Dendritic cell treated with granulocyte-macrophage colony-stimulating factor and Interleukin-4, amounts not matched to agents 40 ng/mL and 50 ng/mL, for 4 days (primary cell): ENCODE results near the gene PALLD.

ENCODE experiments used
- H3K27ac Mint-ChIP-seq: one replicate; pipeline ENCODE4 v1.8.0; 2022; ENCODE audit warnings: mild to moderate bottlenecking, mixed read lengths
- H3K27me3 Mint-ChIP-seq: one replicate; pipeline ENCODE4 v1.8.0; 2022; ENCODE audit warnings: mild to moderate bottlenecking, mixed read lengths
- H3K36me3 Mint-ChIP-seq: one replicate; pipeline ENCODE4 v1.8.0; 2022; ENCODE audit warnings: low read depth, mixed read lengths
- H3K4me1 Mint-ChIP-seq: one replicate; pipeline ENCODE4 v1.8.0; 2022; ENCODE audit warnings: low read depth, mixed read lengths
- H3K4me3 Mint-ChIP-seq: one replicate; pipeline ENCODE4 v1.8.0; 2022; ENCODE audit warnings: mild to moderate bottlenecking, moderate library complexity, mixed read lengths
- H3K9me3 Mint-ChIP-seq: one replicate; pipeline ENCODE4 v1.8.0; 2022; ENCODE audit warnings: mixed read lengths
- intact Hi-C: fragments of 100-400 bp; cut with micrococcal nuclease; formaldehyde crosslinking; loops from one replicate; pipeline ENCODE4 v1.15.0; 2022

Gene PALLD

GRCh38 chr4:168811786-168812651, 315.2 kb downstream of the PALLD start:
- H3K4me1 Mint-ChIP-seq, result peaks cover 11% of the 10 kb centered on the region
- H3K9me3 Mint-ChIP-seq, result no peaks in the 10 kb centered on the region
- H3K36me3 Mint-ChIP-seq, result no peaks in the 10 kb centered on the region
- no peak overlapping the region for H3K27ac Mint-ChIP-seq
- peaks cover 17% of the 10 kb centered on the region for H3K27me3 Mint-ChIP-seq
- H3K4me3 Mint-ChIP-seq, result no peak overlapping the region
- intact Hi-C loops, result no loop called here

- Mint-ChIP-seq H3K27me3 (peaks cover 17% of the 10 kb centered on the region), H3K9me3 (no peaks in the 10 kb centered on the region), H3K27ac (no peak overlapping the region), H3K36me3 (no peaks in the 10 kb centered on the region), H3K4me3 (no peak overlapping the region), H3K4me1 (peaks cover 15% of the 10 kb centered on the region)
- intact Hi-C loops, result no loop called here
Measured at GRCh38 chr4:168812806-168813205, 316.0 kb downstream of the PALLD start.

- Mint-ChIP-seq H3K27me3 (peaks cover 21% of the 10 kb centered on the region), H3K27ac (no peak overlapping the region), H3K4me1 (peaks cover 18% of the 10 kb centered on the region), H3K9me3 (no peaks in the 10 kb centered on the region), H3K36me3 (no peaks in the 10 kb centered on the region), H3K4me3 (no peak overlapping the region)
- intact Hi-C loops, result no loop called here
Measured at GRCh38 chr4:168813890-168814289, 317.0 kb downstream of the PALLD start.

GRCh38 chr4:168815379-168816345, 318.8 kb downstream of the PALLD start:
- peaks cover 18% of the 10 kb centered on the region for H3K4me1 Mint-ChIP-seq
- intact Hi-C loops, result loop anchor here (2.0 kb wide), 1 partner anchor 15 kb away; no protein-coding TSS in a partner anchor
- peaks cover 16% of the 10 kb centered on the region for H3K27me3 Mint-ChIP-seq
- no peaks in the 10 kb centered on the region for H3K36me3 Mint-ChIP-seq
- H3K4me3 Mint-ChIP-seq, result no peak overlapping the region
- H3K27ac Mint-ChIP-seq, result no peak overlapping the region
- H3K9me3 Mint-ChIP-seq, result no peaks in the 10 kb centered on the region

GRCh38 chr4:168817370-168817769, 320.5 kb downstream of the PALLD start:
- Mint-ChIP-seq H3K27me3 (peaks cover 8% of the 10 kb centered on the region), H3K36me3 (no peaks in the 10 kb centered on the region), H3K4me1 (peaks cover 18% of the 10 kb centered on the region), H3K9me3 (no peaks in the 10 kb centered on the region), H3K27ac (peak overlapping the region; percentile 60), H3K4me3 (no peak overlapping the region)
- intact Hi-C loops, result loop anchor here (2.0 kb wide), 1 partner anchor 13 kb away; no protein-coding TSS in a partner anchor

- Mint-ChIP-seq H3K36me3 (no peaks in the 10 kb centered on the region), H3K4me1 (peaks cover 12% of the 10 kb centered on the region), H3K27ac (no peak overlapping the region), H3K9me3 (no peaks in the 10 kb centered on the region), H3K4me3 (no peak overlapping the region), H3K27me3 (peaks cover 4% of the 10 kb centered on the region)
- intact Hi-C loops, result no loop called here
Measured at GRCh38 chr4:168822481-168822880, 325.6 kb downstream of the PALLD start.

- intact Hi-C loops, result no loop called here
- no peak overlapping the region for H3K4me3 Mint-ChIP-seq
- H3K27ac Mint-ChIP-seq, result no peak overlapping the region
- H3K36me3 Mint-ChIP-seq, result no peaks in the 10 kb centered on the region
- no peaks in the 10 kb centered on the region for H3K9me3 Mint-ChIP-seq
- no peaks in the 10 kb centered on the region for H3K27me3 Mint-ChIP-seq
- H3K4me1 Mint-ChIP-seq, result peaks cover 14% of the 10 kb centered on the region
Measured at GRCh38 chr4:168825975-168826374, 329.1 kb downstream of the PALLD start.

- no peaks in the 10 kb centered on the region for H3K27me3 Mint-ChIP-seq
- no peak overlapping the region for H3K4me3 Mint-ChIP-seq
- intact Hi-C loops, result no loop called here
- no peaks in the 10 kb centered on the region for H3K36me3 Mint-ChIP-seq
- peaks cover 19% of the 10 kb centered on the region for H3K4me1 Mint-ChIP-seq
- peak overlapping the region; percentile 39 for H3K27ac Mint-ChIP-seq
- no peaks in the 10 kb centered on the region for H3K9me3 Mint-ChIP-seq
Measured at GRCh38 chr4:168826620-168827019, 329.8 kb downstream of the PALLD start.

- Mint-ChIP-seq H3K9me3 (no peaks in the 10 kb centered on the region), H3K27ac (peak overlapping the region; percentile 92), H3K27me3 (peaks cover 27% of the 10 kb centered on the region), H3K4me1 (peaks cover 41% of the 10 kb centered on the region), H3K4me3 (peak overlapping the region; percentile 77), H3K36me3 (peaks cover 33% of the 10 kb centered on the region)
- intact Hi-C loops, result loop anchor here (2.0 to 5.0 kb wide), 2 partner anchors 14 to 99 kb away; no protein-coding TSS in a partner anchor
Measured at GRCh38 chr4:168830777-168831512, 334.1 kb downstream of the PALLD start.

- Mint-ChIP-seq H3K4me3 (peak overlapping the region; percentile 77), H3K27ac (peak overlapping the region; percentile 92), H3K9me3 (no peaks in the 10 kb centered on the region), H3K4me1 (peaks cover 45% of the 10 kb centered on the region), H3K27me3 (peaks cover 30% of the 10 kb centered on the region), H3K36me3 (peaks cover 39% of the 10 kb centered on the region)
- intact Hi-C loops, result loop anchor here (2.0 to 5.0 kb wide), 2 partner anchors 15 to 99 kb away; no protein-coding TSS in a partner anchor
Measured at GRCh38 chr4:168831585-168831918, 334.7 kb downstream of the PALLD start.

GRCh38 chr4:168831919-168832762, 335.3 kb downstream of the PALLD start:
- H3K27me3 Mint-ChIP-seq, result peaks cover 35% of the 10 kb centered on the region
- H3K9me3 Mint-ChIP-seq, result no peaks in the 10 kb centered on the region
- H3K36me3 Mint-ChIP-seq, result peaks cover 44% of the 10 kb centered on the region
- H3K27ac Mint-ChIP-seq, result peak overlapping the region; percentile 92
- peaks cover 50% of the 10 kb centered on the region for H3K4me1 Mint-ChIP-seq
- intact Hi-C loops, result loop anchor here (2.0 to 5.0 kb wide), 4 partner anchors 15 to 121 kb away; no protein-coding TSS in a partner anchor
- H3K4me3 Mint-ChIP-seq, result peak overlapping the region; percentile 77

GRCh38 chr4:168832763-168833575, 336.1 kb downstream of the PALLD start:
- Mint-ChIP-seq H3K4me3 (peak overlapping the region; percentile 77), H3K9me3 (no peaks in the 10 kb centered on the region), H3K4me1 (peaks cover 54% of the 10 kb centered on the region), H3K36me3 (peaks cover 53% of the 10 kb centered on the region), H3K27me3 (peaks cover 41% of the 10 kb centered on the region), H3K27ac (peak overlapping the region; percentile 92)
- intact Hi-C loops, result loop anchor here (2.0 to 5.0 kb wide), 3 partner anchors 36 to 122 kb away; no protein-coding TSS in a partner anchor
